Ishikawa (cell line): ENCODE data around the gene NUAK2.

Experiments used
- CEBPB ChIP-seq: IDR thresholded peaks from 2 replicates; pipeline ENCODE4 v1.6.1; 2012
- CREB1 ChIP-seq: IDR thresholded peaks from 2 replicates; pipeline ENCODE4 v1.6.1; 2012; ENCODE audit warnings: low read depth
- EGR1 ChIP-seq: IDR thresholded peaks from 2 replicates; pipeline ENCODE4 v1.6.1; 2012
- EP300 ChIP-seq: IDR thresholded peaks from 2 replicates; pipeline ENCODE4 v1.6.1; 2012; ENCODE audit warnings: borderline replicate concordance
- NFIC ChIP-seq: IDR thresholded peaks from 2 replicates; pipeline ENCODE4 v1.6.1; 2012
- RAD21 ChIP-seq: IDR thresholded peaks from 2 replicates; pipeline ENCODE4 v1.6.1; 2012; ENCODE audit warnings: low read depth
- TAF1 ChIP-seq: IDR thresholded peaks from 2 replicates; pipeline ENCODE4 v1.6.1; 2012; ENCODE audit warnings: low read depth, mild to moderate bottlenecking
- TEAD4 ChIP-seq: IDR thresholded peaks from 2 replicates; pipeline ENCODE4 v1.6.1; 2012
- YY1 ChIP-seq: IDR thresholded peaks from 2 replicates; pipeline ENCODE4 v1.6.1; 2012; ENCODE audit warnings: low read depth
- TF ChIP-seq, protein P1 (sequence below): IDR thresholded peaks from 2 replicates; pipeline ENCODE4 v1.6.1; 2012; ENCODE audit warnings: low read depth, mild to moderate bottlenecking
- TF ChIP-seq, protein P2 (sequence below): IDR thresholded peaks from 2 replicates; pipeline ENCODE4 v1.6.1; 2012
- TF ChIP-seq, protein P3 (sequence below): IDR thresholded peaks from 2 replicates; pipeline ENCODE4 v1.6.1; 2012

DNA sequence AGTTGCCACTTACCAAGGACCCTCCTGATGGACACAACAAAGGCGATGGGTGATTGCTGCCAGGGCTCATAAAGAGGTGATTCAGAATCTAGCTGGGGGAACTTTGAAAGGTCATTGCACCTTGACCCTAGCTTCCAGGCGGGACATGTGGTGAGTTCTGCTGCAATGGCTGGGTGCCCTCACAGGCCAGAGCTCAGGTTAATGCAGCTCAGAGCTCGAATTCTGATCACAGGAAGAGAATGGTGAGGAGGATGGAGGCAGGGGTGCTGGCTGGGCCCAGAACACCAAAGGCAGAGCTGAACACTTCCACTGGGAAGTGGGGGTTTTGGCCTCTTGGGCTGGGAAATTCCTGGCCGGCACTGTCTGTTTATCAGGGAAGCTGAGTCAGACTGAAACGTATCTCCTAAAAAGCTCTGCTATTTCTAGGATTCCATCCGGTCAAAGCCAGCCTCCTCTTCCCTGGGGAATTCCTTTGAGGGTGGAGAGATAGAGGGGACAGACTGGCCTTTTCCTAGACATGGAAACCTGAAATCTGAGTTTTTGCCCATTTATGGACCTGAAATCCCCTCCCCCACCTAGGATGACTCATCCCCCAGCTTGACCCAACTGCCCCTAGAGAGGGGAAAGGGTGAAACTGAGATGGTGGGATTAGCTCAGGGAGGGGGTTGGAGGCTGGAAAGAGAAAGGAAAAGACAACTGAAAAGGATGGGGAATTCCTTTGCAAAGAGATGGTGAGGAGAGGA is 27.2 kb downstream of the NUAK2 start:
- TF ChIP-seq CREB1 (no peak), CEBPB (no peak), EGR1 (no peak), TAF1 (no peak), TEAD4 (no peak), NFIC (no peak), YY1 (no peak), EP300 (0 out of 2 replicates have a peak, but pooled peaks have one; percentile 7), RAD21 (no peak)
- TF ChIP-seq, protein P1, sequence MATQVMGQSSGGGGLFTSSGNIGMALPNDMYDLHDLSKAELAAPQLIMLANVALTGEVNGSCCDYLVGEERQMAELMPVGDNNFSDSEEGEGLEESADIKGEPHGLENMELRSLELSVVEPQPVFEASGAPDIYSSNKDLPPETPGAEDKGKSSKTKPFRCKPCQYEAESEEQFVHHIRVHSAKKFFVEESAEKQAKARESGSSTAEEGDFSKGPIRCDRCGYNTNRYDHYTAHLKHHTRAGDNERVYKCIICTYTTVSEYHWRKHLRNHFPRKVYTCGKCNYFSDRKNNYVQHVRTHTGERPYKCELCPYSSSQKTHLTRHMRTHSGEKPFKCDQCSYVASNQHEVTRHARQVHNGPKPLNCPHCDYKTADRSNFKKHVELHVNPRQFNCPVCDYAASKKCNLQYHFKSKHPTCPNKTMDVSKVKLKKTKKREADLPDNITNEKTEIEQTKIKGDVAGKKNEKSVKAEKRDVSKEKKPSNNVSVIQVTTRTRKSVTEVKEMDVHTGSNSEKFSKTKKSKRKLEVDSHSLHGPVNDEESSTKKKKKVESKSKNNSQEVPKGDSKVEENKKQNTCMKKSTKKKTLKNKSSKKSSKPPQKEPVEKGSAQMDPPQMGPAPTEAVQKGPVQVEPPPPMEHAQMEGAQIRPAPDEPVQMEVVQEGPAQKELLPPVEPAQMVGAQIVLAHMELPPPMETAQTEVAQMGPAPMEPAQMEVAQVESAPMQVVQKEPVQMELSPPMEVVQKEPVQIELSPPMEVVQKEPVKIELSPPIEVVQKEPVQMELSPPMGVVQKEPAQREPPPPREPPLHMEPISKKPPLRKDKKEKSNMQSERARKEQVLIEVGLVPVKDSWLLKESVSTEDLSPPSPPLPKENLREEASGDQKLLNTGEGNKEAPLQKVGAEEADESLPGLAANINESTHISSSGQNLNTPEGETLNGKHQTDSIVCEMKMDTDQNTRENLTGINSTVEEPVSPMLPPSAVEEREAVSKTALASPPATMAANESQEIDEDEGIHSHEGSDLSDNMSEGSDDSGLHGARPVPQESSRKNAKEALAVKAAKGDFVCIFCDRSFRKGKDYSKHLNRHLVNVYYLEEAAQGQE, result no peak
- TF ChIP-seq, protein P2, sequence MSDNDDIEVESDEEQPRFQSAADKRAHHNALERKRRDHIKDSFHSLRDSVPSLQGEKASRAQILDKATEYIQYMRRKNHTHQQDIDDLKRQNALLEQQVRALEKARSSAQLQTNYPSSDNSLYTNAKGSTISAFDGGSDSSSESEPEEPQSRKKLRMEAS, result no peak
- TF ChIP-seq, protein P3, sequence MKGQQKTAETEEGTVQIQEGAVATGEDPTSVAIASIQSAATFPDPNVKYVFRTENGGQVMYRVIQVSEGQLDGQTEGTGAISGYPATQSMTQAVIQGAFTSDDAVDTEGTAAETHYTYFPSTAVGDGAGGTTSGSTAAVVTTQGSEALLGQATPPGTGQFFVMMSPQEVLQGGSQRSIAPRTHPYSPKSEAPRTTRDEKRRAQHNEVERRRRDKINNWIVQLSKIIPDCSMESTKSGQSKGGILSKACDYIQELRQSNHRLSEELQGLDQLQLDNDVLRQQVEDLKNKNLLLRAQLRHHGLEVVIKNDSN, result no peak
